MM.1S (cell line): ENCODE measurements around the gene DENND2D.

Experiments
- DNase-seq: peaks from one replicate; pipeline ENCODE4 v3.0.0-alpha.2; 2015
- H2AFZ ChIP-seq: fragments of 300-600 bp; sonication (generic); 2 replicates; pipeline ENCODE4 v1.6.0; 2016; ENCODE audit warnings: antibody characterized with exemption, low read length
- H3F3A ChIP-seq: fragments of 300-600 bp; sonication (generic); 2 replicates; pipeline ENCODE4 v1.6.1; 2016; ENCODE audit warnings: mild to moderate bottlenecking, antibody characterized with exemption, low read length, moderate library complexity, mixed read lengths; ENCODE audit not compliant: insufficient read depth
- H3K27ac ChIP-seq: fragments of 300-600 bp; sonication (generic); 2 replicates; pipeline ENCODE4 v1.5.1; 2016; ENCODE audit warnings: mild to moderate bottlenecking, low read length
- H3K27me3 ChIP-seq: fragments of 300-600 bp; sonication (generic); replicated peaks from 2 replicates; pipeline ENCODE4 v1.6.0; 2016; ENCODE audit warnings: low read length; ENCODE audit not compliant: insufficient read depth
- H3K36me3 ChIP-seq: fragments of 300-600 bp; sonication (generic); replicated peaks from 2 replicates; pipeline ENCODE4 v1.6.1; 2016; ENCODE audit warnings: mild to moderate bottlenecking, low read length, mixed read lengths; ENCODE audit not compliant: insufficient read depth
- H3K4me1 ChIP-seq: fragments of 300-600 bp; sonication (generic); 2 replicates; pipeline ENCODE4 v1.6.1; 2016; ENCODE audit warnings: low read length, mixed read lengths
- H3K4me2 ChIP-seq: fragments of 300-600 bp; sonication (generic); 2 replicates; pipeline ENCODE4 v1.6.0; 2016; ENCODE audit warnings: low read depth, low read length
- H3K4me3 ChIP-seq: fragments of 300-600 bp; sonication (generic); 2 replicates; pipeline ENCODE4 v1.5.1; 2016; ENCODE audit warnings: low read length, mixed read lengths
- H3K79me2 ChIP-seq: fragments of 300-600 bp; sonication (generic); 2 replicates; pipeline ENCODE4 v1.6.1; 2016; ENCODE audit warnings: mixed run types, low read length, mixed read lengths
- H3K9ac ChIP-seq: fragments of 300-600 bp; sonication (generic); 2 replicates; pipeline ENCODE4 v1.6.1; 2016; ENCODE audit warnings: low read length, mixed read lengths
- H3K9me2 ChIP-seq: fragments of 300-600 bp; sonication (generic); replicated peaks from 2 replicates; pipeline ENCODE4 v1.6.1; 2016; ENCODE audit warnings: mild to moderate bottlenecking, low read length, mixed read lengths; ENCODE audit not compliant: insufficient read depth
- H3K9me3 ChIP-seq: fragments of 300-600 bp; sonication (generic); replicated peaks from 2 replicates; pipeline ENCODE4 v1.6.1; 2016; ENCODE audit warnings: mild to moderate bottlenecking, low read length, mixed read lengths; ENCODE audit not compliant: insufficient read depth
- H4K20me1 ChIP-seq: fragments of 300-600 bp; sonication (generic); 2 replicates; pipeline ENCODE4 v1.6.1; 2016; ENCODE audit warnings: mild to moderate bottlenecking, low read length, moderate library complexity, mixed read lengths; ENCODE audit not compliant: insufficient read depth
- CTCF ChIP-seq: fragments of 300-600 bp; sonication (generic); IDR thresholded peaks from 2 replicates; pipeline ENCODE4 v1.5.1; 2016; ENCODE audit warnings: antibody characterized with exemption, low read length, mixed read lengths
- EZH2 ChIP-seq: fragments of 300-600 bp; sonication (generic); optimal IDR thresholded peaks from 2 replicates; pipeline ENCODE3; 2017; ENCODE audit warnings: low read depth, mild to moderate bottlenecking, antibody characterized with exemption, low read length, mixed read lengths
- EZH2phosphoT487 ChIP-seq: fragments of 300-600 bp; sonication (generic); IDR thresholded peaks from 2 replicates; pipeline ENCODE4 v1.6.1; 2018; ENCODE audit warnings: antibody characterized with exemption, low read length

Gene DENND2D

GRCh38 chr1:111145963-111146768 is 54.3 kb downstream of the DENND2D start:
- Histone ChIP-seq H3K9me2 (no peaks in the 10 kb centered on the region), H3K27ac (no peak overlapping the region), H3K4me1 (no peaks in the 10 kb centered on the region), H3F3A (no peaks in the 10 kb centered on the region), H2AFZ (no peak overlapping the region), H4K20me1 (no peaks in the 10 kb centered on the region), H3K27me3 (no peaks in the 10 kb centered on the region), H3K79me2 (peaks cover 52% of the 10 kb centered on the region), H3K4me3 (no peak overlapping the region), H3K4me2 (no peak overlapping the region), H3K9ac (no peak overlapping the region), H3K36me3 (no peaks in the 10 kb centered on the region), H3K9me3 (no peaks in the 10 kb centered on the region)
- no peak for DNase-seq
- no peak for TF ChIP-seq EZH2phosphoT487
- no peak for TF ChIP-seq EZH2
- no peak for TF ChIP-seq CTCF

GRCh38 chr1:111145542-111145941 is 54.9 kb downstream of the DENND2D start:
- Histone ChIP-seq H3K27me3 (no peaks in the 10 kb centered on the region), H2AFZ (no peak overlapping the region), H3F3A (no peaks in the 10 kb centered on the region), H3K27ac (no peak overlapping the region), H4K20me1 (no peaks in the 10 kb centered on the region), H3K4me3 (no peak overlapping the region), H3K4me1 (no peaks in the 10 kb centered on the region), H3K9ac (no peak overlapping the region), H3K4me2 (no peak overlapping the region), H3K79me2 (peaks cover 59% of the 10 kb centered on the region), H3K9me2 (no peaks in the 10 kb centered on the region), H3K36me3 (no peaks in the 10 kb centered on the region), H3K9me3 (no peaks in the 10 kb centered on the region)
- no peak for DNase-seq
- TF ChIP-seq EZH2 (no peak), EZH2phosphoT487 (no peak), CTCF (no peak)

- TF ChIP-seq EZH2 (no peak), CTCF (no peak), EZH2phosphoT487 (no peak)
- no peaks in the 10 kb centered on the region for H3K9me3 ChIP-seq
- DNase-seq, result no peak
Measured at GRCh38 chr1:111142356-111142975, 58.0 kb downstream of the DENND2D start.

More at GRCh38 chr1:111142356-111142975, 58.0 kb downstream of the DENND2D start:
- no peaks in the 10 kb centered on the region for H3F3A ChIP-seq
- no peaks in the 10 kb centered on the region for H4K20me1 ChIP-seq
- no peak overlapping the region for H3K27ac ChIP-seq
- H3K9ac ChIP-seq, result no peak overlapping the region
- H3K4me3 ChIP-seq, result no peak overlapping the region
- H3K36me3 ChIP-seq, result no peaks in the 10 kb centered on the region
- H2AFZ ChIP-seq, result no peak overlapping the region
- H3K9me2 ChIP-seq, result no peaks in the 10 kb centered on the region
- no peaks in the 10 kb centered on the region for H3K27me3 ChIP-seq
- no peaks in the 10 kb centered on the region for H3K4me1 ChIP-seq
- peaks cover 63% of the 10 kb centered on the region for H3K79me2 ChIP-seq
- H3K4me2 ChIP-seq, result no peak overlapping the region
